ENCODE results near the gene FAM180A. TPM values are rescaled to one million over a fixed set of nuclear protein-coding genes. Genes with fewer than 3 reads are reported as not detected.
A peak's percentile ranks its signal among the peaks of the same experiment; 100 is the strongest.

FAM180A gene
- total and polyA plus RNA-seq, 9 of the 15 experiments (the other 6 are each of a cell fraction or from before 2014, with no cell fraction given): not detected

- TF ChIP-seq HOMEZ (CRISPR knock-in tag; IDR thresholded peaks at IDR 0.05): no peak
- TF ChIP-seq TAL1 (IDR thresholded peaks at IDR 0.05): peak; percentile 57
- TF ChIP-seq ELK3 (CRISPR knock-in tag; IDR thresholded peaks at IDR 0.05): no peak
- peak; percentile 80 for TF ChIP-seq CBFA2T3 (IDR thresholded peaks at IDR 0.05)
- peak in 1 of 2 experiments; percentile 22; a peak in 1 of 4 replicates for TF ChIP-seq RCOR1 (IDR thresholded peaks at IDR 0.05; ENCODE audit: borderline replicate concordance in 1 of 2, low read depth in 2 of 2, low read length in 2 of 2)
- TF ChIP-seq ARID1B (IDR thresholded peaks at IDR 0.05): peak; percentile 37; the same call in 1 of the 2 replicates
- peak; percentile 67; the same call in 1 of the 2 replicates for TF ChIP-seq NCOR1 (IDR thresholded peaks at IDR 0.05)
These were observed 17.5 kb downstream of the FAM180A start (continued) for GRCh38 chr7:135731131-135731530.

GRCh38 chr7:135729230-135729629, 19.4 kb downstream of the FAM180A start:
- H3K4me1 ChIP-seq (replicated peaks in 1 of 2; ENCODE audit: control insufficient read depth in 2 of 2, insufficient read depth in 2 of 2, low read length in 2 of 2): peaks cover 12 to 13% of the 10 kb centered on the region in 2 experiments
- H3K9ac ChIP-seq (ENCODE audit: insufficient read depth in 1 of 2, low read depth in 2 of 2, low read length in 2 of 2): no peak overlapping the region
- H3K79me2 ChIP-seq (ENCODE audit: control insufficient read depth, insufficient read depth, low read length): no peaks in the 10 kb centered on the region
- FAIRE-seq (no peak), ATAC-seq (no peak), DNase-seq (ENCODE audit: extremely low read depth in 1 of 4, low spot score in 3 of 4) (no peak)
- H3K4me2 ChIP-seq (ENCODE audit: insufficient read depth, low read length): no peak overlapping the region
- CTCF ChIA-PET (ENCODE audit: low intra/inter-chr PET ratio): no interaction called here
- H3K36me3 ChIP-seq (ENCODE audit: control insufficient read depth, insufficient read depth, low read length): no peaks in the 10 kb centered on the region
- WGBS (ENCODE audit: insufficient coverage, low coverage, missing lambda C conversion rate): 4% methylated on average over 5 of the region's 5 CpGs
- H3K27ac ChIP-seq (ENCODE audit: extremely low read depth, low read depth, low read length): no peak overlapping the region
- no peaks in the 10 kb centered on the region for H3K9me3 ChIP-seq (replicated peaks; ENCODE audit: control insufficient read depth, insufficient read depth, low read depth, low read length)
- in situ Hi-C loops (cut with MboI) (no loop called here), intact Hi-C loops (cut with micrococcal nuclease) (no loop called here)
- H2AFZ ChIP-seq (ENCODE audit: low read depth, low read length): peak overlapping the region; percentile 92; the same call in 1 of the 2 replicates
- no TSS peak for BruUV-seq (replicated peaks)
- H3K4me3 ChIP-seq: no peak overlapping the region
- no peaks in the 10 kb centered on the region for H4K20me1 ChIP-seq (replicated peaks; ENCODE audit: control insufficient read depth, insufficient read depth, low read length)
- H3K27me3 ChIP-seq (ENCODE audit: control insufficient read depth in 2 of 2, insufficient read depth in 2 of 2, low read length in 2 of 2): peaks cover 31 to 33% of the 10 kb centered on the region in 2 experiments
- POLR2A ChIA-PET: interaction anchor here (0.7 to 1.1 kb wide), 3 partner anchors 9 to 130 kb away, joined by 3 read pairs; no protein-coding TSS in a partner anchor
- no peaks in the 10 kb centered on the region for H3K9me1 ChIP-seq (ENCODE audit: control insufficient read depth, insufficient read depth, low read length)
- TF ChIP-seq CBFA2T3 (IDR thresholded peaks at IDR 0.05) (no peak), ZNF511 (CRISPR knock-in tag; IDR thresholded peaks at IDR 0.05) (no peak), CC2D1A (IDR thresholded peaks at IDR 0.05) (no peak), CBX3 (IDR thresholded peaks at IDR 0.05; ENCODE audit: borderline replicate concordance in 1 of 2, low read length in 2 of 2) (no peak), MYBL2 (IDR thresholded peaks at IDR 0.05; ENCODE audit: low read depth) (no peak), MYBL2 (CRISPR knock-in tag; IDR thresholded peaks at IDR 0.05; ENCODE audit: borderline replicate concordance) (no peak), TFAP4 (CRISPR knock-in tag; IDR thresholded peaks at IDR 0.05; ENCODE audit: borderline replicate concordance) (no peak), ZC3H4 (CRISPR knock-in tag; IDR thresholded peaks at IDR 0.05; ENCODE audit: borderline replicate concordance) (no peak), MNT (conservative IDR thresholded peaks at IDR 0.05) (peak in 1 of 2 experiments; percentile 28; a peak in 1 of 4 replicates), NCOA1 (IDR thresholded peaks at IDR 0.05; ENCODE audit: low read depth) (no peak), ERF (CRISPR knock-in tag; IDR thresholded peaks at IDR 0.05) (no peak)

All from K562 (cell line).